ENCODE measurements around the gene OR52E2. TPM values are rescaled to one million over a fixed set of nuclear protein-coding genes. Genes with fewer than 3 reads are reported as not detected.

Gene OR52E2
- not detected for total RNA-seq

DNA sequence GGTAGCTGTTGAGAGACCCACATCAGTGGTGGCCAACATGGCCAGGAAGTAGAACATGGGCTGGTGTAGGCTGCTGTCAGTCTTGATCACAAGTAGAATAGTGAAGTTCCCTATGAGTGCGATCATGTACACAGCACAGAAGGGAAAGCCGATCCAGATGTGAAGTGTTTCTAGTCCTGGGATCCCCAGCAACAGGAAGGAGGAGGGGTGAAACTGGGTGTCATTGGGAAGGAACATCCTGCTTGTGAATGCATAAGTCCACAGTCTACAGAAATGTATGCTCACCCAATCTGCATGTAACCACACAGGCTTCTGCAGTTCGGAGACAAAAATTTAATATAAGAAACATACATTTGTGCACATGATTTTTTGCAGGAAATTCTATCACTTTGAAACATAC, at the start of gene OR52E2:
Gene OR52E2, minus strand, starts transcription at position 237 of the 400 bp plus-strand sequence. Its CDS starts 0 bp downstream, at position 237.
- H3K9me3 Mint-ChIP-seq (ENCODE audit: insufficient read depth) = no peaks in the 10 kb centered on the region
- ChIA-PET POLR2A (no interaction called here), CTCF (no interaction called here)
- no peaks in the 10 kb centered on the region for H3K27me3 Mint-ChIP-seq (ENCODE audit: low read depth)
- H3K36me3 Mint-ChIP-seq (ENCODE audit: low read depth) = no peaks in the 10 kb centered on the region
- DNase-seq (no peak), ATAC-seq (no peak)
- H3K4me3 Mint-ChIP-seq = no peak within 1 kb of the TSS
- H3K4me1 Mint-ChIP-seq (ENCODE audit: low read depth) = no peaks in the 10 kb centered on the region
- H3K27ac Mint-ChIP-seq = no peak within 1 kb of the TSS

DNA sequence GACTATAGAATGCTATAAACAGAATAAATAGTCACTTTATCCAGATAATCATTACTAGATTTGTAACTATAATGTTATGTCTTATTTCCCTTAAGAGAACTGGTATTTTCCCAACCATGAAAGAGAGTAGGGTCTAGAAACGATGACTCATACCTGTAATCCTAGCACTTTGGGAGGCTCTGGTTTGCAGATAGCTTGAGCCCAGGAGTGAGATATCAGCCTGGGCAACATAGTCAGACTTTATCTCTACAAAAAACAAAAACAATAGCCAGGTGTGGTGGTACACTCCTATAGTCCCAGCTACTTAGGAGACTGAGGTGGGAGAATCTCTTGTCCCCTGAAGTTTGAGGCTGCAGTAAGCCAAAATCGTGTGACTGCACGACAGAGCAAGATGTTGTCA, 47.9 kb upstream of the OR52E2 start:
- Mint-ChIP-seq H3K9me3 (ENCODE audit: insufficient read depth) (no peaks in the 10 kb centered on the region), H3K4me1 (ENCODE audit: low read depth) (no peaks in the 10 kb centered on the region), H3K27me3 (ENCODE audit: low read depth) (no peaks in the 10 kb centered on the region), H3K36me3 (ENCODE audit: low read depth) (no peaks in the 10 kb centered on the region), H3K4me3 (no peak overlapping the region), H3K27ac (no peak overlapping the region)
- no peak for ATAC-seq
- CTCF ChIA-PET = no interaction called here
- no peak for DNase-seq
- POLR2A ChIA-PET = no interaction called here

DNA sequence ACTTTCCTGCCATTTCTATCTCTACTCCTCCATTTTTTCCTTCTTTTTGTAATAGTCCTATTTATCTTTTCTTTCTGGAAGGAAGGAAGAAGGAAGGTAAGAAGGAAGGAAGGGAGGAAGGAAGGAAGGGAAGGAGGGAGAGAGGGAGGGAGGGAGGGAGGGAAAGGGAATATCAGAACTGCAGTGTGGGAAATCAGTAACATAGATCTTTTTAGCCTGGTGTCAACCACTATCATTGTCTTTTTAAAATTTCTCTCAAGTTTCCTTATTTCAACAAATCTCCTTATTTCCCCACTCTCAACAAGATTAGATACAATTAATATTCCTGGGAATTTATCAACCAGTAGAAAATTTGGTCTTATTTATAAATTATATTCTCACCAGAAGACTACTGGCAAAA, 43.6 kb upstream of the OR52E2 start:
- Mint-ChIP-seq H3K4me1 (ENCODE audit: low read depth) (no peaks in the 10 kb centered on the region), H3K9me3 (ENCODE audit: insufficient read depth) (no peaks in the 10 kb centered on the region), H3K4me3 (no peak overlapping the region), H3K36me3 (ENCODE audit: low read depth) (no peaks in the 10 kb centered on the region), H3K27me3 (ENCODE audit: low read depth) (no peaks in the 10 kb centered on the region), H3K27ac (no peak overlapping the region)
- ATAC-seq (no peak), DNase-seq (no peak)
- ChIA-PET POLR2A (no interaction called here), CTCF (no interaction called here)

DNA sequence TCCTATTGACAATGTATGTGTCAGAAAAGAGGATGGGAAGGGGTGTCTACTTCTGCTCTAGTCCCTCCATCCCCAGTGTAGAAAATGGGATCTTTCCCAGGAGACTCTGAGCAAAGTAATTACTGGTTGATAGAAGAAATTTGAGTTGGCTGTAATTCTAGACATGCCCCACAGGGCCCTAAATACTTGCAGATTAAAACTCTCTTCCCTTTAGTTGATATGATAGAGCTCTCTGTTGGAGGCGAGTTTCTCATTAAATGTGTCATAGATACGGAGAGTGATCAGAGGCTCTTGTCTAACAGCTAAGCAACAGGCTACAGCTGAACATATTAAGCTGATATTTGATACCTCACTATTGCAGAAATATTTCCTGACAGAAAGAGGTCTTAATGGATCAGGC, 42.8 kb upstream of the OR52E2 start:
- H3K27ac Mint-ChIP-seq = no peak overlapping the region
- no peaks in the 10 kb centered on the region for H3K36me3 Mint-ChIP-seq (ENCODE audit: low read depth)
- ChIA-PET CTCF (no interaction called here), POLR2A (no interaction called here)
- ATAC-seq (no peak), DNase-seq (no peak)
- no peaks in the 10 kb centered on the region for H3K9me3 Mint-ChIP-seq (ENCODE audit: insufficient read depth)
- H3K27me3 Mint-ChIP-seq (ENCODE audit: low read depth) = no peaks in the 10 kb centered on the region
- H3K4me1 Mint-ChIP-seq (ENCODE audit: low read depth) = no peaks in the 10 kb centered on the region
- no peak overlapping the region for H3K4me3 Mint-ChIP-seq

DNA sequence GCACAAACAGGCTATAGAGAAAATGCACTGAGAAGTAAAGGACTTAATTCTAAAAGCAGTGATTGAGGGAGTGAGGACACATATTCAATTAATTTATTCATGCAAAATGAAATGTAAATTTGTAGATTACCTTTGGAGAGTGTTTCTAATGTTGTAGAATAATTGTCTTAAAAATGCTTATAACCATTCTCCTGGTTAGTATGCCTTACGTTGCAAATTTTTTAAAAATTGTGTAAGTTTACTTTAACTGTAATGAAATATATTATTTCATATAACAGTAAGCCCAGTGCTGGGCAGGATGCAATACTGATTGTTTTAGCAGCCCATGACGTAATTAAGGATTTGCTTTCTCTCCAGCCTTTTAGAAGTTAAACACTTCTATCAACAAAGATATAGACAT, 36.6 kb upstream of the OR52E2 start:
- H3K36me3 Mint-ChIP-seq (ENCODE audit: low read depth) = no peaks in the 10 kb centered on the region
- H3K4me3 Mint-ChIP-seq = no peak overlapping the region
- CTCF ChIA-PET = no interaction called here
- ATAC-seq = no peak
- H3K4me1 Mint-ChIP-seq (ENCODE audit: low read depth) = no peaks in the 10 kb centered on the region
- H3K27ac Mint-ChIP-seq = no peak overlapping the region
- POLR2A ChIA-PET = no interaction called here
- H3K27me3 Mint-ChIP-seq (ENCODE audit: low read depth) = no peaks in the 10 kb centered on the region
- no peak for DNase-seq
- no peaks in the 10 kb centered on the region for H3K9me3 Mint-ChIP-seq (ENCODE audit: insufficient read depth)

DNA sequence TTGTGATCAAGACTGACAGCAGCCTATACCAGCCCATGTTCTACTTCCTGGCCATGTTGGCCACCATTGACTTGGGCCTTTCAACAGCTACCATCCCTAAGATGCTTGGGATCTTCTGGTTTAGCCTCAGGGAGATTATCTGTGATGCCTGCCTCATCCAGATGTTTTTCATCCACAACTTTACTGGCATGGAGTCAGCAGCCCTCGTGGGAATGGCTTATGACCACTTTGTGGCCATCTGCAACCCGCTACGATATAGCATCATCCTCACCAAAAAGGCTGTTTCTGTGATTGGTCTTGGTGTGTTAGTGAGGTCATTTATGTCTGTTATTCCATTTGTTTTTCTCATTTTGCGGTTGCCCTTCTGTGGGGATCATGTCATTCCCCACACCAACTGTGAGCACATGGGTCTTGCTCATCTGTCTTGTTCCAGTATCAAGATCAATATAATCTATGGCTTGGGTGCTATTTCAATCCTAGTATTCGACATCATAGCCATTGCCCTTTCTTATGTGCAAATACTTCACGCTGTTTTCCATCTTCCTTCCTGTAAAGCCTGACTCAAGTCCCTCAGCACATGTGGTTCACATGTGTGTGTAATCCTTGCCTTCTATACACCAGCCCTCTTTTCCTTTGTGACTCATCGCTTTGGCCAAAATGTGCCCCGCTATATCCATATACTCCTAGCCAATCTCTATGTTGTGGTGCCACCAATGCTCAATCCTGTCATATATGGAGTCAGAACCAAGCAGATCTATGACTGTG, 33.6 kb upstream of the OR52E2 start:
- ChIA-PET POLR2A (no interaction called here), CTCF (no interaction called here)
- Mint-ChIP-seq H3K9me3 (ENCODE audit: insufficient read depth) (no peaks in the 10 kb centered on the region), H3K27me3 (ENCODE audit: low read depth) (no peaks in the 10 kb centered on the region), H3K36me3 (ENCODE audit: low read depth) (no peaks in the 10 kb centered on the region), H3K4me1 (ENCODE audit: low read depth) (no peaks in the 10 kb centered on the region), H3K27ac (no peak overlapping the region), H3K4me3 (no peak overlapping the region)
- ATAC-seq = no peak
- no peak for DNase-seq

DNA sequence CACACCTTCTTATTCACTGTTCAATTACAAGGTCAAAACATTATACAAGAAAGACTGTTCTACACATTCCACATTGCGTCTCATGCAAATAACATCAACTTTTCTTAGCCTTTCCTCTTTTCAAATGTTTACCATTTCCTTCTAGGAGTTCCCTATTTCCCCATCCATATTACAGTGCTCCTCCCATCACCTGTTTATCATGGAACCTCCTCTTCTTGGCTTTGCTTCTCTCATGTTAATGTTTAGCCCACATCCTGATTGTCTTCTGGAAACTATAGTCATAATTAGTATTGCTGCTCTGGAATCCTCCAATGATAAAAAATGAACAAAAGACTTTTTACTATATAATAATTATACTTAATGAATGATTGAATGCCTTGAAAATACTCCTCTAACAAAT, 31.2 kb upstream of the OR52E2 start:
- CTCF ChIA-PET = no interaction called here
- no peak for ATAC-seq
- Mint-ChIP-seq H3K4me1 (ENCODE audit: low read depth) (no peaks in the 10 kb centered on the region), H3K4me3 (no peak overlapping the region), H3K36me3 (ENCODE audit: low read depth) (no peaks in the 10 kb centered on the region), H3K27me3 (ENCODE audit: low read depth) (no peaks in the 10 kb centered on the region), H3K27ac (no peak overlapping the region), H3K9me3 (ENCODE audit: insufficient read depth) (no peaks in the 10 kb centered on the region)
- no peak for DNase-seq
- POLR2A ChIA-PET = no interaction called here

DNA sequence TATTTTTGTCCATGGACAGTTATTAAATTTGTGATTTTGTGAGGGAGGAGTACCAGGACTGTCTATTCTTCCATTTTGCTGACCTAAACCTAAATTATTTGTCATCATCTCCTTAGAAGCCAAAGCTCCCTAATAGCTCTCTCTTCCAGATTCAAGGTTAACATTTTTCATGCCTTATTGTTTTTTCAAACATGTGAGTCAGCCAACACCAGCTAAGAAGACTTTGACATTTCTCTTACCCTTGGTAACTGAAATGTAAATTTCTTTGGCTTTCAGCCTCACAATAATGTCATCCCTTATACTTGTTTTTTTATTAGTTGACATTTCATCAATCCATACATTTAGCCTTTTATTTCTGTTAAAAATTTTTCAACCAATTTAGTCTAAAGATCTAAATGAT, 29.1 kb upstream of the OR52E2 start:
- no peaks in the 10 kb centered on the region for H3K9me3 Mint-ChIP-seq (ENCODE audit: insufficient read depth)
- ChIA-PET CTCF (no interaction called here), POLR2A (no interaction called here)
- H3K4me3 Mint-ChIP-seq = no peak overlapping the region
- ATAC-seq = no peak
- H3K27ac Mint-ChIP-seq = no peak overlapping the region
- H3K27me3 Mint-ChIP-seq (ENCODE audit: low read depth) = no peaks in the 10 kb centered on the region
- no peaks in the 10 kb centered on the region for H3K36me3 Mint-ChIP-seq (ENCODE audit: low read depth)
- DNase-seq = no peak
- H3K4me1 Mint-ChIP-seq (ENCODE audit: low read depth) = no peaks in the 10 kb centered on the region

DNA sequence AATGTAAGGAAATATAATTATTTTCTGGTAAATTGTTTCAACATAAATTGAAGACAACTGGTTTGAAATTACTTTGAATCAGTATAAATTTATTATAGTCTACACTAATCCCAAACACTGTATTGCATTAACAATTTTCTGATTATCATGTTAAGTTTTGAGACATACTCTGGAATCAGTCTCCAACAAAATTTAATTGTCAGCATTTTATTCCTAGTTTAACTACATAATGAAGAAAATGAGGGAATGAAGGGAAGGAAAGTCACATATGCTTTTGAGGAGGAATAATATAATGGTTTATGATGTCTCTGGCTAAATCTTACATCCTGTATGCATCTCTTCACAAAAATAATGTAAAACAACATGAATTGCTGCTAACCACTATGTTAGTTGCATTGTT, 24.2 kb upstream of the OR52E2 start:
- H3K36me3 Mint-ChIP-seq (ENCODE audit: low read depth) = no peaks in the 10 kb centered on the region
- no peaks in the 10 kb centered on the region for H3K9me3 Mint-ChIP-seq (ENCODE audit: insufficient read depth)
- CTCF ChIA-PET = no interaction called here
- no peak overlapping the region for H3K27ac Mint-ChIP-seq
- ATAC-seq (no peak), DNase-seq (no peak)
- POLR2A ChIA-PET = no interaction called here
- H3K27me3 Mint-ChIP-seq (ENCODE audit: low read depth) = no peaks in the 10 kb centered on the region
- no peak overlapping the region for H3K4me3 Mint-ChIP-seq
- no peaks in the 10 kb centered on the region for H3K4me1 Mint-ChIP-seq (ENCODE audit: low read depth)

DNA sequence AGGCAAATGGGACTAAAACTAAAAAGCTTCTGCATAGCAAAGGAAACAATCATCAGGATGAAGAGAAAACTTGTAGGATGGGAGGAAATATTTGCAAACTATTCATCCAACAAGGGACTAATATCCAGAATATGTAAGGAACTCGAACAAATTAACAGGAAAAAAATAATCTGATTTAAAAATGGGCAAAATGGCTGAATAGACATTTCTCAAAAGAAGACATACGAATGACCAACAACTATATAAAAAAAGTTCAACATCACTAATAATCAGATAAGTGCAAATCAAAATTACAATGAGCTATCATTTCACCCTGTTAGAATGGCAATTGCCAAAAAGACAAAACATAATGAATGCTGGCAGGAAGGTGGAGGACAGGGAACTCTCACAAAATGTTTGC, 22.0 kb upstream of the OR52E2 start:
- no peaks in the 10 kb centered on the region for H3K4me1 Mint-ChIP-seq (ENCODE audit: low read depth)
- CTCF ChIA-PET = no interaction called here
- no peak overlapping the region for H3K4me3 Mint-ChIP-seq
- no peak overlapping the region for H3K27ac Mint-ChIP-seq
- DNase-seq (no peak), ATAC-seq (no peak)
- H3K27me3 Mint-ChIP-seq (ENCODE audit: low read depth) = no peaks in the 10 kb centered on the region
- H3K9me3 Mint-ChIP-seq (ENCODE audit: insufficient read depth) = no peaks in the 10 kb centered on the region
- POLR2A ChIA-PET = no interaction called here
- no peaks in the 10 kb centered on the region for H3K36me3 Mint-ChIP-seq (ENCODE audit: low read depth)

DNA sequence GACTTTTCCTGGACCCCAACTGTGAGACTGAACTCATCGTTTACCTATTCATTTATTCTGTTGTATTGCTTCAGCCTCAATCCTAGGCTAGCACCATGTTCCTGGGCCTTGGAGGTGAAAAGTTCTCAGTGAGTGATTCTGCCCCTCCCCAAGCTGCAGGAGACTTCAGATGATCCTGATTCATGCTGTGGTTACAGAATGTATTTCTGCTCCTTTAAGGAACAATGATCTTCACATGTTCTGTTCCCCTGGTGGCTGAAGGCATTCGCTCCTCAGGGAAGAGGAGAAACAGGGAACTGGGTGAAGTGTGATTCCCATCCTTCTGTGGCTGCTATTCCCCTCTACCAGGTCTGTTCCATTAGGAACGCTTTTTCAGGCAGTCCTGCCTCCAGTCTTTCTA, 12.4 kb upstream of the OR52E2 start:
- Mint-ChIP-seq H3K27me3 (ENCODE audit: low read depth) (no peaks in the 10 kb centered on the region), H3K9me3 (ENCODE audit: insufficient read depth) (no peaks in the 10 kb centered on the region), H3K36me3 (ENCODE audit: low read depth) (no peaks in the 10 kb centered on the region), H3K27ac (no peak overlapping the region), H3K4me1 (ENCODE audit: low read depth) (no peaks in the 10 kb centered on the region), H3K4me3 (no peak overlapping the region)
- DNase-seq = no peak
- ChIA-PET POLR2A (no interaction called here), CTCF (no interaction called here)
- ATAC-seq = no peak

DNA sequence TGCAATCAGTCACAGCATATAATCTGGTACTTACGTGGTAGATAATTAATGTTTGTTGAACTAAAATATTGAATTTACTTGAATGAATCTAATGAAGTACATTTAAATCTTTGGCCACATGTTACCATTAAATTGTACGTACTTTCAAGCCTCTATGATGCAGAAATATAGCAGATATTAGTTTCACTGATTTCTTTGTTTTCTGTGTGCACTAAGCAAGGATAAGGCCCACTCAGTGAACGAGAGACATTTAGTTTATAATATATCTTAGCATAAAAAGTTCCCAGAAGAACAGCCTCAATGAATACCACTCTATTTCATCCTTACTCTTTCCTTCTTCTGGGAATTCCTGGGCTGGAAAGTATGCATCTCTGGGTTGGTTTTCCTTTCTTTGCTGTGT, 9.8 kb upstream of the OR52E2 start, which contains the start of gene OR52E1:
Gene OR52E1, plus strand, starts transcription at position 301 of the 400 bp plus-strand sequence.
- Mint-ChIP-seq H3K4me3 (no peak within 1 kb of the TSS), H3K36me3 (ENCODE audit: low read depth) (no peaks in the 10 kb centered on the region), H3K4me1 (ENCODE audit: low read depth) (no peaks in the 10 kb centered on the region), H3K9me3 (ENCODE audit: insufficient read depth) (no peaks in the 10 kb centered on the region), H3K27me3 (ENCODE audit: low read depth) (no peaks in the 10 kb centered on the region), H3K27ac (no peak within 1 kb of the TSS)
- DNase-seq (no peak), ATAC-seq (no peak)
- ChIA-PET CTCF (no interaction called here), POLR2A (no interaction called here)

DNA sequence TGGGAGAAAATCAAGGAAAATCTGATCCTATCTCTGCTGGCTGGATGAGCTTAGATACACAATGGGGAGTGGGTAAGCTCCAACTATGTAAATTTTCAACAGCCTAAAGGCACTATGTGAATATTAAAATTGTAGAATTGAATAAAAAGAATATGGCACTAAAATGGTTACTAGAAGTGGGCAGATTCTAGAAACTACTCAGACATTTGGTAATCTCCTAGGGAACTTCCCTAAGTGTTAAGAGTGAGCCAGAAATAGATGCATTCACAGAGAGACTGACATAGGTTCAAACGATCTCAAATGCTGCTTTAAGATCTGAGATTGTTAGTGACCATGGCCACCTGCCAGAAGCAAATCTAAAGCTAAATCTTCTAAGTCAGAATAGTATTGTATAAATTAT, 5.6 kb upstream of the OR52E2 start:
- H3K27me3 Mint-ChIP-seq (ENCODE audit: low read depth) = no peaks in the 10 kb centered on the region
- H3K4me3 Mint-ChIP-seq = no peak overlapping the region
- H3K36me3 Mint-ChIP-seq (ENCODE audit: low read depth) = no peaks in the 10 kb centered on the region
- CTCF ChIA-PET = no interaction called here
- POLR2A ChIA-PET = no interaction called here
- H3K27ac Mint-ChIP-seq = no peak overlapping the region
- H3K9me3 Mint-ChIP-seq (ENCODE audit: insufficient read depth) = no peaks in the 10 kb centered on the region
- no peak for DNase-seq
- H3K4me1 Mint-ChIP-seq (ENCODE audit: low read depth) = no peaks in the 10 kb centered on the region
- no peak for ATAC-seq

Measured in activated CD8-positive, alpha-beta T cell treated with anti-CD3 and anti-CD28 coated beads, Interleukin-2, amount 10 ng/mL, durations not matched to agents 7 days and 5 days (primary cell).